ENCODE results near the gene MUC12. TPM values are rescaled to one million over a fixed set of nuclear protein-coding genes. Genes with fewer than 3 reads are reported as not detected.

MUC12 gene
- total and polyA plus RNA-seq, 2 of the 13 experiments (the other 11 are each of a cell fraction or from before 2014, with no cell fraction given): not detected

- TF ChIP-seq ZNF574 (CRISPR knock-in tag; IDR thresholded peaks at IDR 0.05) (no peak), SIX1 (CRISPR knock-in tag; IDR thresholded peaks at IDR 0.05; ENCODE audit: borderline replicate concordance) (no peak), EP300 (IDR thresholded peaks at IDR 0.05; ENCODE audit: low read depth in 2 of 2, low read length in 2 of 2) (peak in 1 of 2 experiments; percentile 33; a peak in 1 of 4 replicates), EP300 (CRISPR knock-in tag; IDR thresholded peaks at IDR 0.05; ENCODE audit: borderline replicate concordance) (no peak), SIN3A (IDR thresholded peaks at IDR 0.05; ENCODE audit: borderline replicate concordance, low read depth, low read length) (no peak), GABPA (IDR thresholded peaks at IDR 0.05; ENCODE audit: low read depth, low read length) (no peak; the same call in 1 of the 2 replicates), GABPA (CRISPR knock-in tag; IDR thresholded peaks at IDR 0.05; ENCODE audit: low read depth) (peak; percentile 84), CBX2 (IDR thresholded peaks at IDR 0.05; ENCODE audit: low read depth, low read length) (no peak), CBX2 (CRISPR knock-in tag; IDR thresholded peaks at IDR 0.05; ENCODE audit: low read depth) (no peak), MEIS2 (CRISPR knock-in tag; IDR thresholded peaks at IDR 0.05) (no peak), TBL1XR1 (IDR thresholded peaks at IDR 0.05; ENCODE audit: borderline replicate concordance, low read length, partially characterized antibody) (no peak), HNF1B (CRISPR knock-in tag; IDR thresholded peaks at IDR 0.05) (0 out of 2 replicates have a peak, but pooled peaks have one; percentile 14), MYPOP (CRISPR knock-in tag; IDR thresholded peaks at IDR 0.05) (no peak), MXI1 (IDR thresholded peaks at IDR 0.05; ENCODE audit: borderline replicate concordance, low read depth, low read length) (no peak), ZBTB44 (CRISPR knock-in tag; IDR thresholded peaks at IDR 0.05) (no peak), LCORL (IDR thresholded peaks at IDR 0.05) (no peak), LCORL (CRISPR knock-in tag; IDR thresholded peaks at IDR 0.05) (peak; percentile 43; the same call in 1 of the 2 replicates), ZBTB4 (CRISPR knock-in tag; IDR thresholded peaks at IDR 0.05; ENCODE audit: borderline replicate concordance) (no peak), RFX5 (IDR thresholded peaks at IDR 0.05; ENCODE audit: low read depth, low read length) (peak; percentile 76)
Measured at GRCh38 chr7:101017064-101017777, 47.9 kb downstream of the MUC12 start (continued).

Data from HepG2 (cell line).